Stomach (tissue), 4 donors: ENCODE data around the gene MCL1.

ENCODE experiments used
- CTCF ChIP-seq, 7 experiments: fragments of 450-650 bp in 4 of 7; fragments of 200-600 bp in 3 of 7; sonication (generic) in 3 of 7; IDR thresholded peaks; one replicate each; pipeline ENCODE4 v1.5.1; 2016 to 2019; ENCODE audit warnings: antibody characterized with exemption in 7 of 7, control low read depth in 2 of 7, mild to moderate bottlenecking in 1 of 7
- EP300 ChIP-seq: sonication (generic); formaldehyde crosslinking; IDR thresholded peaks from one replicate; pipeline ENCODE4 v1.6.1; 2017; ENCODE audit warnings: antibody characterized with exemption
- POLR2A ChIP-seq, 4 donors: fragments of 450-650 bp; IDR thresholded peaks; one replicate each; pipeline ENCODE4 v1.6.1; 2016; ENCODE audit warnings: antibody characterized with exemption in 4 of 4, control low read depth in 2 of 4, mild to moderate bottlenecking in 1 of 4, moderate library complexity in 1 of 4
- POLR2AphosphoS5 ChIP-seq, 3 donors: sonication (generic); formaldehyde crosslinking; IDR thresholded peaks; one replicate each; pipeline ENCODE4 v1.6.1; 2016; ENCODE audit warnings: antibody characterized with exemption in 3 of 3

GRCh38 chr1:150627826-150628410 is 48.5 kb upstream of the MCL1 start:
- TF ChIP-seq CTCF (IDR thresholded peaks at IDR 0.05) (no peak), POLR2A (IDR thresholded peaks at IDR 0.05) (no peak), POLR2AphosphoS5 (IDR thresholded peaks at IDR 0.05) (no peak), EP300 (no peak)
